ENCODE results near the gene XPO6.
"Not testable (repeated sequence)": the region's sequence is repeated elsewhere in the genome, so short reads cannot be mapped to it uniquely, and the experiment has no call there.

The XPO6 gene

DNA sequence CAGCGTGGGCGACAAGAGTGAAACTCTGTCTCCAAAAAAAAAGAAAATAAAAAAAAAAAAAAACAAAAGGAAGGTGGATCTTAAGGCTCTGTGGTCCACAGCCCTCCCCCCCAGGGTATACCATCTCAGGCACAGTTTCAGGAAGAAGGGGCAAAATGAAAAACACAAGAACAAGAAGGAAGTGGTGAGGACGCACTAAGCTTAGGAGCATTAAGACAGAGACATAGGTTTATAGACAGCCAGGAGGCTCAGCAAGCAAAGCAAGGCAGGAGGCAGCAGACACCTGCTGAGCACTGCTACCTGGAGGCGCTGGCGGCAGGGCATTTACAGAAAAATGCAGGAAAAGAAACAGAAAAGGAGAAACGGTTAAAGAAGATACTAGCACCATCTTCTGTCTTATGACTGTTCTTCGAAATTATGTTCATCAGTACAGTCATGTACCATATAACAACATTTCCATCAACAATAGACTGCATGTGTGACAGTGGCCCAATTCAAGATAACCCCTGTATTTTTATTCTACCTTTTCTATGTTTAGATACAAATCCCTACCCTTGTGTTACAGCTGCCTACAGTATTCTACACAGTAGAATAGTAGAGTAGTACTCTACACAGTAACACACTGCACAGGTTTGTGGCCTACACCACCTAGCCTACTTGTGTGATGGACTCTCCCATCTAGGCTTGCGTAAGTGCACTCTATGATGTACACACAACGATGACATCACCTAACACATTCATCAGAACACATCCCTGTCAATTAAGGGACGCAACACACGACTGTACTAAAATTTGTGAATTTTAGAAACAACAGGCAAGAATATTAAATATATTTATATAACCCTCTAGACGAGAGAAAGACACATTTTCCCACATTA lies 62.5 kb downstream of the XPO6 start:
- no peak for DNase-seq

- no peak for DNase-seq
Measured at GRCh38 chr16:28146536-28146935, 65.2 kb downstream of the XPO6 start.

DNA sequence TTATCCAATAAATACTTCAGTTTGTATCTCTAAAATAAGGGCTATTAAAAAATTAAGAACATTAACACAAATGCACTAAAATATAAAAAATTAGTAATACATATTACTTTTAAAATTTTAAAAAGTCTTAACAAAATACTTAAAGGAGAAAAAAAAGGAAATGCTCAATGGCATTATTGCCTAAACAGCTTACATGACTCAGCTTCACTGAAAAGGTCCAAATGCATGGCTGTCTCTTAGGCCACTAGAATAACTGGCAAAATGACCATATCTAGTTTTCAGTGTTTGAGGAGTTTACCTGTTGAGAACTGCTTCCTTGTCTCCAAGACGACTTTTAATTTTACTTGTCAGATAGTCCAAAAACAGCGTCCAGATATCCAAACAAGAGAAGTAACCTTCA lies 66.0 kb downstream of the XPO6 start:
- no peak for DNase-seq

DNA sequence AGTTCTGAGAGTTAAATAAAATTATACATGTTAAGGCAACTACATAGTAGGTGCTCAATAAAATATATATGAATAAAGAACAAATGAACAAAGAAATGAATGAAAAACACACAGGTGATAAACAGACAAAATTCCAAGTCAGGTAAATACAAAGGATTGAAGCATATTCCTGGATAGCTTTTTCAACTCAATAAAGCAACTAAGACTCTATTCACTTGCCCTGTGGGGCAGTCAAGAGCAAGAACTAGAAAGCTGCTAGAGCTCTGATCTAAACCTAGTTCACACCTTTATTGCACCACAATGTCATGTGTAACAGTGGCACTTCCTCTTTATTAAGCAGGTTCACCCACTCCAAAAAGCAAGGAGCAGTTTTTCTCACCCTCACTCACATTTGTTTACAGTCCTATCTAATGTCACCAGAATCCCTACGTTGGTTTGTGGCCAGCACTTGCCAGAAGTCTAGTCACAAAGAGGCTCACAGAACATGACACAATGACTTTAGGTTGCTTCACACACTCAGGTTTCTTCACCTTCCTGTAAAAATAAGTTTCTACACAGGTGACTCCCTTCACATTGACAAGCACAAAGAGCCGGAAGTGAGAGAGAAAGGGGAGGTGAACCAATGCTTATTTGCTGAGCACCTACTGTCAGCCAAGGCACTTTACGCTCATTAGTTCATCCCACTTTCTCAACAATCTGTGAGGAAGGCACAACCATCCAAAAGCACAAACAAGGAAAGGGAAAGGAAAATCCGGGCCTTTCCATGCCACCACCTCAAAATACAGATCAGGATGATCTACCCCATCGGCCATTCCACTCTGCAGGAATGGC lies 70.8 kb downstream of the XPO6 start:
- peak in 2 of 4 experiments; percentile 23 to 35 for DNase-seq

GRCh38 chr16:28139530-28139929 lies 72.2 kb downstream of the XPO6 start:
- no peak for DNase-seq

DNA sequence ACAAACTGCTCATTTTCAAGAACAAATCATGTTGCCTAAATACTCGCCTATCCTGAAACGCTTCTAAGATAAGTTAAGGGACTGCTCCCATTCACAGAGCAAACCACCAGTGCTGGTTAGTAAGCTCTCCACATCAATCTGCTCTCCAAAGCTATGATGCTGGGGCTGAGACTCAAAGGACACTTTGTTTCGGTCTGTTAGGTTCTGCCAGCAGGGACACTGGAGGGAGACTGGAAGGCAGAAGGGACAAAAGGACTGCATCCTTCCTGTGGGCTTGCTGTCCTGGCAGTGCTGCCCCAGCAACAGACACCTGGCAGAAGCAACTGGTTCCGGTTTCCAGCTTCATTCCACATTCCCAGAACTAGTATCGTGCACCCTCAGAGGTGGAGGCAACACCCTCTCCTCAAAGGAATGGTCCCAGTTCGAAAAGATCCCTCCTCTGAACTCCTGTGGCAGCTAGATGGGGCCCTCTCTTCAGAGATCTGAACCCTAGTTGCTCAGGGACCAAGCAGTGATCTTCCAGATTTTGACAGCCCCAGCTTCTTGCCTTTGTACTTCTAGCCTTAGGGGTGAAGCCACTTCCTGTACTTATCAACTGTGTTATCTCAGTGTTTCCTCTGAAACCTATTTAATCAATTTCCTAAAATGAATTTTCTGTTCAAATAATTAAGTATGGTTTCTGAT lies 74.9 kb downstream of the XPO6 start:
- no peak for DNase-seq

DNA sequence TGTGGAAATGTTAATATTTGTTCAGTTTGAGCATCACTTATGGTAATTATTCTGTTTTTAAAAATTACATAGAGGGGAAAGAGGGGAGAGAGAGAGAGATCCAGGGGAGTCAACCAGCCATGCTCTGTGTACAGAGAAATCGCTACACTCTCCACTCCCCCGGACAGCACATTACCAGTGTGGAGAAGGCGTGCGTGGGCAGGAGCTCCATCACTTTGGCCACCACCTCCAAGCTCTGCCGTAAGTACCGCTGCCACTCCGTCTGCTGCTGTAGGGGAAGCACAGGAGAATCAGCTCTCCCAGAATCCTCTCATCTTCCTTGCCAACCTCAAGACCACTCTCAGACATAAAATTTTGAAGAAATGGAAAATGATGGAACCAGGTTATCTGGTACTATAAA lies 78.1 kb downstream of the XPO6 start:
- no peak for DNase-seq

- DNase-seq: no peak
Measured at GRCh38 chr16:28131743-28132393, 79.9 kb downstream of the XPO6 start.

- DNase-seq: no peak
Measured at GRCh38 chr16:28131181-28131580, 80.6 kb downstream of the XPO6 start.

- no peak for DNase-seq
Measured at GRCh38 chr16:28130099-28131088, 81.4 kb downstream of the XPO6 start.

DNA sequence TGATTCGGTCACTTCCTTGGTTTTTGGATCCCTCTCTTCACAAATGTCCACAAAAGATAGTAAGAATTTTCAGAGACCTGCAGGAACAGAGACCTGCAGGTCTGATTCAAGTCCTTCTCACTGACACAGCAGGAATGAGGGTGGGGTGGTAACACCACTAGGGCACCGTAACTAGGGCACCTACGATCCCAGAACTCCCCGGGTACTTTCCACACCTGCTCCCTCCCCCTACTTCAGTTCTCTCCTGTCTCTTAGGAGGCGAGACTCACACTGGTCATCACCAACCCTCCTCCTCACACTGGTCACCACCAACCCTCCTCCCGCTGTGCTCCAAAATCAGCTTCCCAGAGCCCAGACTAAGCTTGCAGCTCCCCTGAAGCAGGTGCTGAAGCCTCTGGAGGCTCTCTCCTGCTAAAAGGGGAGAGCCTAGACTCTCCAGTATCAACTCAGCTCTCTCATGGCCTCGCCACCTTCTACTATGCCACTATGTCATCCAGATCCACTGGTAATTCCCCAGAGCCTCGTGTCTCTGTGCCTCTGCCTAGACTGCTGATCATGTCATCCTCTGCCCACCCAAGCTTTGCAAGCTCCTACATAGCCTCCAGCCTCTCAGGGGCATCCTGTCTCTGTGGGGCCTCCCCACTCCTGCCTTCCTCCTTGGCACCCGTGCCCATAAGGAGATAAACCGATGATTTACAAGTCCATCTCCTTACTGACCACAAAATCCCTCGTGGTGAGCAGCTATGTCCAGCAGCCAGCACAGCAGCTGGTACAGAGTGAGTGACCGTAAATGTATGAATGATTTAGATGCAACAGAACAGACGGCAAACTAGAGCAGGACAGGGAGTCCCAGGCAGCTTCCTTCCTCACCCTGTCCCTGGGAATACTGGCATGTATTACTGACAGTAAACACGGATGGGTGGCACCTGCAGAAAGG lies 84.8 kb downstream of the XPO6 start:
- DNase-seq: no peak

GRCh38 chr16:28125592-28125991 lies 86.2 kb downstream of the XPO6 start:
- no peak for DNase-seq

- no peak for DNase-seq
Measured at GRCh38 chr16:28121527-28121926, 90.2 kb downstream of the XPO6 start.

- DNase-seq: no peak
Measured at GRCh38 chr16:28120754-28121153, 91.0 kb downstream of the XPO6 start.

DNA sequence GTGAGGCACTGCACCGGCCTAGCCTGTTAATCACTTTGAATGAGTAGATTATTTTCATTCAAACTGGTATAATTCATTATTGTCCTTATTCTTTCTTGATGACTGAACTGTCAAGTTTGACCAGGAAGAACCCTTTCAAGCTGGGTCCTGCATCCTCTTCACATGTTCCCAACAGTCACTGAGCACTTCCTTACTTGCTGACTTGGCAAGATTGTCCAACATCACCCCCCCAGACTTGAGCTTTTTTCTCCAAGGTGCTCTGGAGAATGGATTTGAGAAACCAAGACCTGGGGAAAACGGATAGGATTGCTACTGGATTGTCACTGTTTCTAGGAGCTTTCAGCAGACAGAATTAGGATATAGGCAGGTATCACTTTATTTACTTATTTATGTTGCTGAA lies 93.1 kb downstream of the XPO6 start:
- DNase-seq: no peak

DNA sequence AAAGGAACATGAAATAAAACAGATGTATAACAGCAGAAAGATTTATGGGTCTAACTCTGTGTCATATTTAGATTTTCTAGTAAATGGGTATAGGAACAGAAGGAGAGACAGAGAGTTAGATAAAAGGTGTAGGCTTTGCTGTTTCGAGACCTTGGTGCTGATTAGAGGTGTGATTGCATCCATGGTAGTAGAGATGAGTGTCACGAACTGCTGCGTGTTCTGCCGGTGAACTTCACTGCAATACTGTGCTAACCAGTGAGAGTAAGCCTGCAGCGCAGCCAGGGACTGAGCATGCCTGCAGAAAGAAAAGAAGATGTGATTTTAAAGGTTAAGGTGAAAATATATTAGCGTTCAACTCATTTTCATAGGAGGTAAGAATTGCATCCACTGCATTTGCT lies 94.6 kb downstream of the XPO6 start:
- DNase-seq: no peak

GRCh38 chr16:28115866-28116265 lies 95.9 kb downstream of the XPO6 start:
- DNase-seq: not testable (repeated sequence)

DNA sequence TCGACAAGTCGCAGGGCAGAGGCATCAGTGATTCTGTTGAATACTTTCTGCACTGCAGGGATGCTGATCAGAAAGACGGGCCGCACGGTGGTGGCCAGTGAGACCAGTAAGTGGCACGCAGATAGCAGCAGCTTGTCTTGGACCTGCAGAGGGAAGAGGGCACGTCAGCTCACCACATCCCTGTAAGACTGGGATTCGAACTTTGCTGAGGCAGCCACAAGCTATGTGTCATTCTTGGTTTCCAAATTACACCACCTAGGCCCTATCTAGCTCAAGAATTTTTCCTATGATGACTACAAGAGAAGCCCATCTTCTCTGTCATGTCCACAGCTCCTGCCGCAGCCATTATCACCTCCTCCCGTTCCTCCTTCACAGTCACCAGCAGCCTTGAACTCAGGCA lies 98.9 kb downstream of the XPO6 start:
- DNase-seq: no peak

DNA sequence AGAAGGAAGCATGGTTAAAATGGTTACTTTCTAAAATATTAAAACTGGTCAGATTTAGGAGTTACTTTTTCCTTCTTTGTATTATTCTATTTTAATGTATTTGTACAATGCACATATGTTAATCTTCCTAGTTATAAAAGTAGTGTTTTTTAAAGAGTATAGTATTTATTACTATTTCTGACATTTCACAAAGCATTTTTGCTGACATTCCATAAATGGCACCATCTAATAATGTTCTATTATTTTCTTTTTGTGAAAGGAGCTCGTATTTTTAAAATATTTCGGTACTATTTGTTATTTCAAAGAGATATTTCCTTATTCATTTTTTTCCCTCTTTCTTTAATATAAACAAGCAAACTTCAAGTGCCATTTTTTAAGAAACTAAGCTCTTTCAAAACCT lies 100.8 kb downstream of the XPO6 start:
- no peak for DNase-seq

DNA sequence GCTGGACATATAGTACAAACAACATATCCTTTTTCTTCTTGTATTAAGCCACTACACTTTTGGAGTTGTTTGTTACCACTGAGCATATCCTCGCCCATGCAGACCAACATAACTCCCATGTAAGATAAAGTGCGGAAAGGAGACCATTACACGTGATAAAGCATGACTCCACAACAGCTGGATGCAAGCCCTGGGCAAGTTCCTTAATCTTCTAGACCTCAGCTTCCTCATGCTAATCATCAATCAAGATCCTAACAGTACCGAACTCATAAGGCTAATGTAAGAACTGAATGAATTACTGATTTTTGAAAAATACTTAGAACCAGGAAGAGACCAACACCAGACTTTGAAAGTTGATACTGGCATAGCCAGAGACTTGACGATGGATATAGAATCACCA lies 101.3 kb downstream of the XPO6 start:
- no peak for DNase-seq

DNA sequence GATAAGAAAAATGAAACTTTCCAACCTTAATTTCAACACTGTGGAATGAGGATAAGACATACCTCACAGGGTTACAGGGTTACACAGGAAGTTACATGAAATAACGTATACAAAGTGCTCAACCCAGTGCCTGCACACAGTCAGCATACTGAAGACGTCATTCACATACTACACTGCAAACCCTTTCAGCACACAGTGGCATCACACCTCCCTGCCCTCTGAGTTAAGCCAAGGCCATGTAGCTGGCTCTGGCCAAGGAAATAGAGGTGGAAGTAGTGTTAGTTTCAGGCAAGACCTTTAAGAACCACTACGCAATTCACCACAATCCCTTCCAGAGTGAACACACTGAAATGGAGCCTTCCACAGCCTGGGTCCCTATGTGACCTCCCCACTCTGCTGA lies 101.7 kb downstream of the XPO6 start:
- no peak for DNase-seq

All from activated CD4-positive, CD25-positive, alpha-beta regulatory T cell (primary cell).